Stimulated activated CD4-positive, alpha-beta T cell treated with anti-CD3 and anti-CD28 coated beads, Interleukin-4, amount 100 ng/mL, for 4 hours (primary cell): ENCODE measurements around the gene TMEM250.

Experiments used
- DNase-seq, 2 experiments: peaks; one replicate each; pipeline ENCODE4 v3.0.0-alpha.2; 2020

The TMEM250 gene

GRCh38 chr9:136147038-136147889, 28.6 kb upstream of the TMEM250 start:
- no peak for DNase-seq

- DNase-seq = no peak
Observed at GRCh38 chr9:136146126-136147037, 27.7 kb upstream of the TMEM250 start.

- DNase-seq = no peak
Observed at GRCh38 chr9:136145580-136145979, 26.9 kb upstream of the TMEM250 start.

DNA sequence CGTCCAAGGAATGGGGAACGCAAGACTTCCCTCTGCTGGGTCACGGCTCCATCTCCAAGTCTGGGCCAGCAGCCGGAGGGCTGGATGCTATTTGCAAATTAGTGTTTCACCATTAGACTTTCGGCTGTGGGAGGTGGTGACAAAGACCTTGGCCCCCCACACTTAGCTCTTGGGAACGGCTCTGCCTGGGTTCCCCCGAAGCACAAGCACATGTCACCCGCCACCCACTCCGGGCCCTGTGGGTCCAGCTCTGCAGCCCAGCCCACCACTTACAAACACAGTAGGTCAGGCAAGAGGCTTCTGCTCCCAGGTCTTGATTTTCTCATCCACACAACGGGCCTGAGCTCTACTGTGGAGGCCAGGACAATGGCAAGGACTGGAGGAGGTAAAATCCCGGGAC, 25.8 kb upstream of the TMEM250 start:
- no peak for DNase-seq

- no peak for DNase-seq
Observed at GRCh38 chr9:136143215-136144001, 24.7 kb upstream of the TMEM250 start.

DNA sequence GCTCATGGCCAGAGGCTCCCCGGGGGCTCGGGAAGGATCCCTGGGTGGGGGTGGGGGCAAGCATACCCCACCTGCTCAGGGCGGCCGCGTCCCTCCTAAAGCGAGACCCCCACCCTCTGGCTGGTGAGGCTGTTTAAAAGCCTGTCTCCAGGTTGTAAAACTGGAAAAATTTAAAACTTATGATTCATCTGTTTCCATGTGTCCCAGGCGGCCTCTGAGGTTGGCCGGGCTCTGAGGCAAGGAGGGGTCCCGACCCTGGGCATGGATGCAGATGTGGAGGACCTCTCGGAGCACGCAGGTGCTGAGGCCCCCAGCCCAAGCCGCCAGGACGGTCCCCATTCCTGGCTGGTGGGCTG, 24.2 kb upstream of the TMEM250 start:
- DNase-seq = no peak

- no peak for DNase-seq
Observed at GRCh38 chr9:136142414-136142796, 23.7 kb upstream of the TMEM250 start.

DNA sequence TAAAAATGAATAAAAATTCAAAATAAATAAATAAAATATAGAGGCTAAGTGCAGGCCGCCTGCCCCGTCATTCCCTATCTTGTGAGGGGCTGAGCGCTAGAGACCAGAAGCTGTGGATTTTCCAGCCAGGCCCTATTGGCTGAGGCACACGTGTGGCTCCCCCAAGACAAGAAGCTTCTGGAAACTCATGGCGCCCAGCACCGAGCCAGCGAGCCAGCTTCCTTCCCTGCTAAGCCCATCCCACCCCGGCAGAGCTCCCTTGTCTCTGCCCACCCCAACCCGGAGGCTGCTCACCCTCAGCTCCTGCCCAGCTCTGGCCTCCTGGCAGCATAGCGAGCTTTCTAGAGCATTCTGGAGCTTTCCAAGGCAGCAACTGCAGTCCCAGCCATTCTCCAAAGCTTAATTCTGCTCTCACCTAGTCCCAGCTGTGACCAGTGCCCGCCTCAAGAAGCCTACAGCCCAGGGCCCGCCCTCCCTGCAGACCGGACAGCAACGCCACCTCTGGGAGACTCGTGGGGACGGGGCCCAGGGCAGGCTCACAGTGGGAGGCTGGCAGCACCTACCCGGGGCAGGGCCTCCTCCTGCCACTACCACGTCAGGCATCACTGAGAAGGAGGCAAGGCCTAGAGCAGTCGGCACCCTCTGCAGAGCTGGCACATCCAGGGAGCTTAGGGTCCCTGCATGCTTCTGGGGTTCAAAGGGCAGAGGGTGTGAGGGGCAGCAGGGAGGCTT, 23.2 kb upstream of the TMEM250 start:
- DNase-seq = no peak

DNA sequence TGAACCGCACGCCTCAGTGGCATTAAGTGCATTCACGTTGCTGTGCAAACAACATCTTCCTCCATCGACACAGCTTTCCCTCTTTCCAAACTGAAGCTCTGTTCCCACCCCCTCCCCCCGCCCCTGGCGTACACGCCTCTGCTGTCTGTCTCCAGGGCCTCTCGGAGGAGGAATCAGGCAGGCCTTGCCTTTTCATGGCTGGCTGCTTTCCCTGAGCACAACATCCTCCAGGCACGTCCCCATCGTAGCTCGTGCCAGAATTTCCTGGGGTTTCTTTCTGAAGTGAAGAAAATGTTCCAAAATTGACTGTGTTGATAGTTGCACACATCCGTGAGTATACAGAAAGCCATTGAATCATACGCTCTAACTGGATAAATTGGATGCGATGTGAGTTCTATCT, 22.3 kb upstream of the TMEM250 start:
- DNase-seq = no peak

- DNase-seq = no peak
Observed at GRCh38 chr9:136140046-136140445, 21.4 kb upstream of the TMEM250 start.

GRCh38 chr9:136138566-136138965, 19.9 kb upstream of the TMEM250 start:
- peak in 1 of 2 experiments; percentile 19 for DNase-seq

GRCh38 chr9:136137321-136138265, 18.9 kb upstream of the TMEM250 start:
- no peak for DNase-seq

- no peak for DNase-seq
Observed at GRCh38 chr9:136136127-136136925, 17.7 kb upstream of the TMEM250 start.

DNA sequence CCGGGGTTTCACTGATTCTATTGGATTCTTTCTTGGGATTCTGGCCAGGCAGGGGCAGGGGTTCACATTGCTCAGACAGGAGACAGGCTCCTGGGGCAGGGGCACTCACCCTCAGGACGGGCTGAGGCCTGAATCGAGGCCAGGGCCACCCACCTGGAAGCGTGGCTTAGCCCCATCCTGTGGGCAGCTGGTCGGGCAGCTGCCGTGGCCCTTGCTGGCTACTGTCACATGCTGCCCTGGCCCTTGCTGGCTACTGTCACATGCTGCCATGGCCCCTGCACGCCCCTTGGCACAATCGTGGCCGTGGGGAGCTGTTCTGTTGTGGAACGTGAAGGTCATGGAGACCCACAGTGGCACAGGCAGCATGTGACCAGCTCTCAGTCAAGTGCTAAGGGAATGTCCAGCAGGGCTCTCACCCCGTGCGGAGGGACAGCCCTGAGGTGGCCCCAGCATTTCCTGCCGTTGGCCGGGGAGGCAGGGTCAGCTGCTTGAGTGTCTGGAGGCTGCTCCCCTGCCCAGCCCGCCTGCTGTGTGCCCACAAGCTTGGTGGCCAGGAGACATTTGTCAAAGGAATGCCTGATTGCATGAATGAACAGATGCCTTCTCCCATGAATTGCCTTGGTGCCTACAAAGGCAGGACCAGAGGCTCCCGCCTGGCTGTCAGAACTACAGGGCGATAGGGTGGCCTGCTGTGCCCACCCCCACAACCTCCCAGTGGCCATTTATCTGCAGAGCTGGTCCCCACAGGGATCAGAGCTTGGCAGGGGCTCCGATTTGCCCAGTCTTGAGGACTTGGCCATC, 16.9 kb upstream of the TMEM250 start:
- no peak for DNase-seq

- DNase-seq = no peak
Observed at GRCh38 chr9:136133959-136134484, 15.3 kb upstream of the TMEM250 start.

GRCh38 chr9:136133191-136133958, 14.7 kb upstream of the TMEM250 start:
- no peak for DNase-seq

GRCh38 chr9:136132512-136133050, 13.9 kb upstream of the TMEM250 start:
- DNase-seq = no peak
